ENCODE data around the gene TPCN1. TPM values are rescaled to one million over a fixed set of nuclear protein-coding genes. Genes with fewer than 3 reads are reported as not detected.

TPCN1 gene
- polyA plus RNA-seq, 1 of the 3 experiments (the other 2 are of a cell fraction): 15.7 TPM

DNA sequence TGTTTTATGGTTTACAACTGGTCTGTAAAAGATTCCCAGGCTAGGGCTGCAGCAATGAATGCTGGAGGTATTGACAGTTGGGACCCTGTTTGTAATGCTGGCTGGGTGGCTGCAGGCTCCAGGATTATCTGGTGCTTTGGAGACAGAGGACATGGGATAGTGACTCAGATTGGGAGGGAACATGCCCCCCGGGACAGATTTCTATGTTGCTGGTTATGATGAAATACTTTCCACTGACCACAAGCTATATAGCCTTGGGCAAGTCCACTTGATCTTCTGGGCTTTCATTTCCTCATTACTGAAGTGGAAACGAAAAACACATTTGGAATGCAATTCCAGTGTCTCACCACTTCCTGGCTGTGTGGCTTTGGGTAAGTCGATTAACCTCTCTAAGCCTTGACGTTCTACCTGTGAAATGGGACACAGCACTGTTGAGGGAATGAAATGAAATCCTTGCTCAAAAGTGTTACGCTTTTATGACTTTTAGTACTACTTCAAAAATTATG is 6.3 kb upstream of the TPCN1 start (continued):
- TF ChIP-seq FOXJ3 (CRISPR knock-in tag; IDR thresholded peaks at IDR 0.05): no peak
- TF ChIP-seq RAD21 (IDR thresholded peaks at IDR 0.05; ENCODE audit: low read length): no peak
- no peak for TF ChIP-seq RCOR1 (IDR thresholded peaks at IDR 0.05; ENCODE audit: low read length)
- TF ChIP-seq, protein P1, sequence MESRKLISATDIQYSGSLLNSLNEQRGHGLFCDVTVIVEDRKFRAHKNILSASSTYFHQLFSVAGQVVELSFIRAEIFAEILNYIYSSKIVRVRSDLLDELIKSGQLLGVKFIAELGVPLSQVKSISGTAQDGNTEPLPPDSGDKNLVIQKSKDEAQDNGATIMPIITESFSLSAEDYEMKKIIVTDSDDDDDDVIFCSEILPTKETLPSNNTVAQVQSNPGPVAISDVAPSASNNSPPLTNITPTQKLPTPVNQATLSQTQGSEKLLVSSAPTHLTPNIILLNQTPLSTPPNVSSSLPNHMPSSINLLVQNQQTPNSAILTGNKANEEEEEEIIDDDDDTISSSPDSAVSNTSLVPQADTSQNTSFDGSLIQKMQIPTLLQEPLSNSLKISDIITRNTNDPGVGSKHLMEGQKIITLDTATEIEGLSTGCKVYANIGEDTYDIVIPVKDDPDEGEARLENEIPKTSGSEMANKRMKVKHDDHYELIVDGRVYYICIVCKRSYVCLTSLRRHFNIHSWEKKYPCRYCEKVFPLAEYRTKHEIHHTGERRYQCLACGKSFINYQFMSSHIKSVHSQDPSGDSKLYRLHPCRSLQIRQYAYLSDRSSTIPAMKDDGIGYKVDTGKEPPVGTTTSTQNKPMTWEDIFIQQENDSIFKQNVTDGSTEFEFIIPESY (IDR thresholded peaks at IDR 0.05; ENCODE audit: borderline replicate concordance, low read depth): no peak
- TF ChIP-seq EP300 (IDR thresholded peaks at IDR 0.05; ENCODE audit: borderline replicate concordance in 1 of 2, low read depth in 1 of 2, low read length in 1 of 2): peak in 1 of 2 experiments; percentile 43; a peak in 1 of 4 replicates
- TF ChIP-seq GATA2 (CRISPR knock-in tag; IDR thresholded peaks at IDR 0.05): no peak
- no peak for TF ChIP-seq RFX5 (IDR thresholded peaks at IDR 0.05; ENCODE audit: low read length)

DNA sequence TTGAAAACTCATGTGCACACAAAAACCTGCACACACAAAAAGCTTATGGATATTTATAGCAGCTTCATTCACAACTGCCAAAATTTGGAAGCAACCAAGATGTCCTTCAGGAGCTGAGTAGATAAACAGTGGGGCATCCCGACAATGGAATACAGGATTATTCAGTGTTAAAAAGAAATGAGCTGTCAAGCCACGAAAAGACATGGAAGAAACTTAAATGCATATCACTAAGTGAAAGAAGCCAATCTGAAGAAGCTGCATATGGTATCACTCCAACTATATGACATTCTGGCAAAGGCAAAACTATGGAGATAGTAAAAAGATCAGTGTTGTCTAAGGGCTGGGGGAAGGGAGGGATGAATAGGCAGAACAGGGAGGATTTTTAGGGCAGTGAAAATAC is 5.2 kb upstream of the TPCN1 start:
- Histone ChIP-seq H4K20me1 (ENCODE audit: insufficient read depth) (no peaks in the 10 kb centered on the region), H3K79me2 (ENCODE audit: insufficient read depth) (0 out of 2 replicates have a peak, but pooled peaks cover 4% of the 10 kb centered on the region), H3K9me2 (no peaks in the 10 kb centered on the region), H3K9me3 (no peaks in the 10 kb centered on the region), H3K9ac (no peak overlapping the region), H3K27me3 (ENCODE audit: insufficient read depth) (no peaks in the 10 kb centered on the region), H3K36me3 (replicated peaks in 1 of 2; ENCODE audit: control insufficient read depth in 1 of 2, insufficient read depth in 2 of 2, low read length in 1 of 2) (no peaks in the 10 kb centered on the region), H3K4me3 (ENCODE audit: low read depth in 2 of 2, low read length in 1 of 2) (no peak overlapping the region), H2AFZ (ENCODE audit: low read depth) (no peak overlapping the region), H3K27ac (ENCODE audit: low read depth in 2 of 2, low read length in 1 of 2) (no peak overlapping the region), H3F3A (replicated peaks; ENCODE audit: insufficient read depth) (peaks cover 9% of the 10 kb centered on the region), H3K4me1 (ENCODE audit: control insufficient read depth in 1 of 2, insufficient read depth in 2 of 2, low read depth in 1 of 2, low read length in 1 of 2) (peaks cover 4 to 7% of the 10 kb centered on the region in 2 experiments; a peak in 2 of 4 replicates), H3K4me2 (no peak overlapping the region)
- ChIA-PET POLR2A (interaction anchor here (0.9 kb wide), 1 partner anchor 30 kb away, joined by 3 read pairs; no protein-coding TSS in a partner anchor), CTCF (interaction anchor here (0.8 kb wide), 1 partner anchor 41 kb away, joined by 3 read pairs; no protein-coding TSS in a partner anchor)
- DNase-seq: no peak
- 90% methylated on average over 2 of the region's 2 CpGs for WGBS (ENCODE audit: low lambda C conversion rate)
- TF ChIP-seq, protein P2, sequence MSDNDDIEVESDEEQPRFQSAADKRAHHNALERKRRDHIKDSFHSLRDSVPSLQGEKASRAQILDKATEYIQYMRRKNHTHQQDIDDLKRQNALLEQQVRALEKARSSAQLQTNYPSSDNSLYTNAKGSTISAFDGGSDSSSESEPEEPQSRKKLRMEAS (IDR thresholded peaks at IDR 0.05; ENCODE audit: low read depth): no peak
- no peak for TF ChIP-seq RAD21 (IDR thresholded peaks at IDR 0.05; ENCODE audit: low read length)
- TF ChIP-seq FOXM1 (IDR thresholded peaks at IDR 0.05; ENCODE audit: low read depth): no peak
- TF ChIP-seq, protein P3, sequence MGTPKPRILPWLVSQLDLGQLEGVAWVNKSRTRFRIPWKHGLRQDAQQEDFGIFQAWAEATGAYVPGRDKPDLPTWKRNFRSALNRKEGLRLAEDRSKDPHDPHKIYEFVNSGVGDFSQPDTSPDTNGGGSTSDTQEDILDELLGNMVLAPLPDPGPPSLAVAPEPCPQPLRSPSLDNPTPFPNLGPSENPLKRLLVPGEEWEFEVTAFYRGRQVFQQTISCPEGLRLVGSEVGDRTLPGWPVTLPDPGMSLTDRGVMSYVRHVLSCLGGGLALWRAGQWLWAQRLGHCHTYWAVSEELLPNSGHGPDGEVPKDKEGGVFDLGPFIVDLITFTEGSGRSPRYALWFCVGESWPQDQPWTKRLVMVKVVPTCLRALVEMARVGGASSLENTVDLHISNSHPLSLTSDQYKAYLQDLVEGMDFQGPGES (IDR thresholded peaks at IDR 0.05; ENCODE audit: low read depth, low read length): no peak
